Inflammatory macrophage (primary cell): ENCODE results near the gene PEAK1.
"Not testable (repeated sequence)": the region's sequence is repeated elsewhere in the genome, so short reads cannot be mapped to it uniquely, and the experiment has no call there.

Experiments
- DNase-seq, 2 donors: peaks; one replicate each; pipeline ENCODE4 v3.0.0-alpha.2; 2020 to 2022

PEAK1 gene

DNA sequence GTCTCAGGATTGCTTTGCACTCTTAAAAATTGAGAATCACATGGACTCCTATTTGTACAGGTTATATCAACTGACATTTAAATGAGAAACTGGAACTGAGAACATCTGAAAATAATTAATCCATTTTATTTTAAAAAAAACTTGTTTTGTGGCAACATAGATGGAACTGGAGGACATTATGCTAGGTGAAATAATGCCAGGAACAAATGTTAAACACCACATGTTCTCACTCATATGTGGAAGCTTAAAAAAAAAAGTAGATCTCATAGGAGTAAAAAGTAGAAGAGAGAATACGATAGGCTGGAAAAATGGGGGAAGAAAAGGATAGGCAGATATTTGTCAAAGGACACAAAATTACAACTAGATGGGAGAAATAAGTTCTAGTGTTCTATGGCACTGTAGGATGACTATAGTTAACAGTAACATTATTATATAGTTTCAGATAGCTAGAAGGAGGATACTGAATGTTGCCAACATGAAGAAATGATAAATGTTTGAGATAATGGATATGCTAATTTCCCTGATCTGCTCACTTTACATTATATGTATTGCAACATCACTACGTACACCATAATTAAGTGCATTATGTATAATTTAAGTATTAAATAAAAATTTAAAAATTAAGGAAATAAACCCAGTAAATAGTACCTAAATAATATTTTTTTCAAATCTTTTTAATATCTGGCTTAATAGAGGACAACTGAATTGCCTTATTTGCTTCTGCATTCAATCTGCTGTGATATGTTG, 248.5 kb downstream of the PEAK1 start:
- DNase-seq, result no peak

DNA sequence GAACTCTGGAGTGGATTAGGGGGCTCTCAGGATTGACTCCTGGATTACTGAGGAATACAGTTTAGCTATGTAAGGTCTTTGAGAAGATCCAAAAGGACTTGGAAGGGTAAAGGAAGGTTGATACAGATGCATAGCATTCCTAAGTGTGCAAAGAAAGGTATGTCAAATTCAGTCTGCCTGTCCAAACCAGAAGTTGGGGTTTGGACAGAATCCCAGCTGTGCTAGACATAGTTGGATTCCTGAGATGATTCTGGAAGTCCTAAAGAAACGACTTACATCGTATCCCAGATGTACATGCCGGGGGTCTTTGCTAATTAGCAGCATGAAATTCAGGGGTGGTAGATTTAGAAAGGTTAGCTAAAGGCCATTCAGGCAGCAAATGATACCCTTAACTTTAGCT, 251.3 kb downstream of the PEAK1 start:
- no peak for DNase-seq

DNA sequence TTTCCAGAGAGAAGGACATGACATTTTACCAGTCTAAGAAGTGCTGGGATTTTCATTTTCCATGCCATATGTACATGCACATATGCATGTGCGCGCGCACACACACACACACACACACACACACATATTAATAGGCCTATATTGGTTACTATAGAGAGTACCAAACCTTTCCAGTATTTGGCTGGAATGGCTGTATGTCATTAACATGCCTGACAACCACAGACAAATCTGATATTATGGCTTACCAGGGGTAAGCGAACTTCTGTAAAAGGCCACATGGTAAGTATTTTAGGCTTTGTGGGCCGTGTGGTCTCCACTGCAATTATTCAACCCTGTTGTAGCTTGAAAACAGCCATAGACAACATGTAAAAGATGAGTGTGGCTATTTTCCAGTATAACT, 251.8 kb downstream of the PEAK1 start:
- no peak for DNase-seq

DNA sequence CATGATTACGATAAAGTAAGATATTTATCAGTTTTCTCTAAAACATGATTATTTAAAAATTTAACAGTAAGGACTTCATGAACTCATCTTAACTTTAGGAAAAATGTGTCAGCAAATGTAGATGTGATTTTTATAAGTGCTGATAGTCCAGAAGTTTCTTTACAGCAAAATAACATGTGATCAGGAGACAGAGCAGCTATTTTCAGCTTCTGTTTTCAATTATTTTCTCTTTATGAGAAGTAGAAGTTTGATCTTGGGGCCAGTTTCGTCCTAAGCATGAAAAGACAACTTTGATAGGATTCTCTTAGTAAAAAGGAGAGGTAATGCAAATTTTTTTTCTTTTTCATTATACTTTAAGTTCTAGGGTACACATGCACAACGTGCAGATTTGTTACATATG, 252.5 kb downstream of the PEAK1 start:
- no peak for DNase-seq

DNA sequence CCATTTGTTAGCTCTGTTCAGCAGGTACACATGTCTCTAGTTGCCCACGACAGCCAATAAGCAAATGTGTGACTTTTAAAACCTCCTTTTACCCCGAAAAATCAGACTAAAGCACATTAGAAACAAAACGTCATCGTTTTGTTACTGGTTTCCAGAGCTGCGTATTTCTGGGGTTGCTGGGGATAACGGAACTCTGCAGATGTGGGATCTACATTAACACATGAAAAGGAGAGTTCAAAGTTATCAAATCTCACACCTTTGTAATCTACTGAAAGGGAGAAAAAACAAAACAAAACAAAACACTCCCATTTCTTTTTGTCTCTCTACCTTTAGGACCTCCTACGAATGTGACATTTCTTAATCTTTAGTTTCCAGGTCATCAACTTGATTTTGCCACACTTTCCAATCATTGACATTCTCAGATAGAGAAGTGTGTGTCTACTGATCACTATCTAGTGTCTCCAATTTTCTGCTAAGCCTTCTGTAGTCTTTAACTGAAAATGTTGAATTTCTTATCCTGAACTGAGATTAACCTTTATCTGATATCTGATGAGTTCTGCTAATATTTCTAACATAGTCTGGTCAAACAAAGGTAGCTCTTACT, 256.0 kb downstream of the PEAK1 start:
- no peak for DNase-seq

DNA sequence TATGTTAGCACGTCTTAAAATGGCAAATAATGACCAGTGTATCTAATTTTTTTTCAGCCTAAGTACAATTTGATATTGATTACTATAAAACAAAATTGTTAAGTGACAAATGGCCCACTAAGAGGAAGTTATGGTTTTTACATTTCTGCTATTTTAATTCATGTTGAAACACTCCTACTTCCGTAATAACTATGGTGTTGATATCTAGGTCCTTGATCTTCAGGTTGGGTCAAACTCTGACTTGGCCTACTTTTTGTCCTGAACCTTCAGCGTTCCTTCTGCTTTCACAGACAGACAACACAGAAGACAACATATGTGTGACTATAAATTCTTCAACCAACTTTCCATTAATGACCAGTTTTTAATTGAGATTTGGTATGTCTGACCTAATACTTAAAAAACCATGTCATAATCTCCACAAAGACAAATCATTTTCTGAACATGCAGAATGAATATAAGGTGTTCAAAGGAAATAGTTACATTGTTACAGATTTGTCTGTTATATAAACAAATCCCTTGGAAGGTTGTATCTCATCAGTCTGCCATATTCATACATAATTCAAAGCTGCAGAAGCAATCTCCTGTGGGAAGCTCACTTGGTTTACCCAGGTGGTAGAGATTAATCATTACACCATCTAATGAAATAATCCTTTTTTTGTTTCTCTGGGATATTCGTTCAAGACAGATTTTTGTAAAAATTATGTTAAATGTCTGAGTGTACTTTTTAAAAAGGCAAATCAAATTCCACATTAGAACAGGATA, 256.9 kb downstream of the PEAK1 start:
- DNase-seq, result peak; percentile 19 to 69

DNA sequence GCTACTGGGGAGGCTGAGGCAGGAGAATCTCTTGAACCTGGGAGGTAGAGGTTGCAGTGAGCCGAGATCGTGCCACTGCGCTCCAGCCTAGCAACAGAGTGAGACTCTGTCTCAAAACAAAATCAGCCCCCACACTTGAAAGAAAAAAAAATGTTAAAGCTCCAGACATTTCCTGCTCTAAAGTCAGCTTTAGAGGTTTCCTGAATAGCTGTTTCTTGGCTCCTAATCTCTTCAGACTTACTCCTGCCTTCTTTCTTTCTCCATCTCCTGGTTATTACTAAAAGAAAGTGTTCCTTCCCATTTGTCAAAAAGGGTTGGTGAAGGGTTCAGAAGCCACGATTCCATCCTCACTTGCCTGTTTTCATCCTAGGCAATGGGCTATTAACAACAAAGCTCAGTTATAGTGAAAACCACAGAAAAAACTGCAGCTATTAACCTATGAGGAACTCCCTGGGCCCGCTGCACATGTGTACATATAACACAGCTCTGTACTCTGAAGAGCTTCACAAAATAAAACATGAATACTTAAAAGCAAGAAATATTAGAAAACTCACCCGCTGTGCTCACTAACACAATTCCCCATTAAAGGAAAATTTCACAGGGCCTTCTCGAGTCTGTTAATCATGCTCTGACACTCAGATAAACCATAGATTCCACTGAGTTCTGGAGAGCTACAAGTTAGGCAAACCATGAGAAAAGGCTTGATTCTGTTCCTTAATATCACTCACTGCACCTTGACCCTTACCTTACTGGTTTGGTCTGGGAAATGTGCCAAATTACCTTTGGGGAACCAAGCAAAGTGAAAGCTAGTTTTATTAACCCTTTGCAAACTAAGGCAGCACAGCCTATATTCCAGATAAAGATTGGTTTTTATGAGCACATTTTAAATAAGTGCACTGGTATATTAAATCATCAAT, 259.1 kb downstream of the PEAK1 start:
- no peak for DNase-seq

DNA sequence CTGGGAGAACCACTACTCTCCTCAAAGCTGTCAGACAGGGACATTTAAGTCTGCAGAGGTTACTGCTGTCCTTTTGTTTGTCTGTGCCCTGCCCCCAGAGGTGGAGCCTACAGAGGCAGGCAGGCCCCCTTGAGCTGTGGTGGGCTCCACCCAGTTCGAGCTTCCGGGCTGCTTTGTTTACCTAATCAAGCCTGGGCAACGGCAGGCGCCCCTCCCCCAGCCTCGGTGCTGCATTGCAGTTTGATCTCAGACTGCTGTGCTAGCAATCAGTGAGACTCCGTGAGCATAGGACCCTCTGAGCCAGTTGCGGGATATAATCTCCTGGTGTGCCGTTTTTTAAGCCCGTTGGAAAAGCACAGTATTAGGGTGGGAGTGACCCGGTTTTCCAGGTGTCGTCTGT, 263.9 kb downstream of the PEAK1 start:
- DNase-seq, result not testable (repeated sequence)

DNA sequence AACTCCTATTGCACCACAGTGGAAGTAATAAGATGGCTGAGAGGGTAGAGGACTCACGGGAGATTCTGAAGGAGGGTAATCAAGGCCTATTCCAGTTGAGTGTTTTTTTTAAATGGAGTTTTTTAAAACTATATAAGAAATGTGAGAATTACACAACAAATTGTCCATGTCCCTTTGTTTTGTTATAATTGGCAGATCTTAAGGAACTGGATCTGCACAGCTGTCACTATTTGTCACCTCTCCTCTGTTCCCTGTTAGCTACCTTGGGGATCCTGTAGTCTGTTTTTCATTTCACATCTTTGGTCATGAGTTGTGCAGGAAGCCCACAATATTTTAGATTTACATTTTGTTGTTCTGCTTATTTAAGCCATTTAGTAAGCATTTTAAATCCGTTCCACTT, 271.7 kb downstream of the PEAK1 start:
- no peak for DNase-seq

DNA sequence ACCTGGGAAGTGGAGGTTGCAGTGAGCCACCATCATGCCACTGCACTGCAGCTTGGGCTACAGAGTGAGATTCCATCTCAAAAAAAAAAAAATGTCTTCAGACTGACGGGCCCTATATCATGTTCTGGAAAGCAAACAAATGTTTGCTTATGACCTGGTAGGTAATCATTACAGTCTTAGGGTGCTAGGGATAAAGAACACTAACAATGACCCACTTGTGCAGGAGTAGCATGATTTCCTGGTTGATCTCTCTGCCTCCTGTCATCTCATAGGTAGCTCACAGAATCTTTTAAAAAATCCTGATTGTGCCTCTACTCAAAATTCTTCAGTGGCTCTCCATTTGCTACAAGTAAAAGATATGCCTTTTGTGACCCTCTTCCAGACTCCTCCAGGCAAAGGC, 274.5 kb downstream of the PEAK1 start:
- DNase-seq, result no peak

DNA sequence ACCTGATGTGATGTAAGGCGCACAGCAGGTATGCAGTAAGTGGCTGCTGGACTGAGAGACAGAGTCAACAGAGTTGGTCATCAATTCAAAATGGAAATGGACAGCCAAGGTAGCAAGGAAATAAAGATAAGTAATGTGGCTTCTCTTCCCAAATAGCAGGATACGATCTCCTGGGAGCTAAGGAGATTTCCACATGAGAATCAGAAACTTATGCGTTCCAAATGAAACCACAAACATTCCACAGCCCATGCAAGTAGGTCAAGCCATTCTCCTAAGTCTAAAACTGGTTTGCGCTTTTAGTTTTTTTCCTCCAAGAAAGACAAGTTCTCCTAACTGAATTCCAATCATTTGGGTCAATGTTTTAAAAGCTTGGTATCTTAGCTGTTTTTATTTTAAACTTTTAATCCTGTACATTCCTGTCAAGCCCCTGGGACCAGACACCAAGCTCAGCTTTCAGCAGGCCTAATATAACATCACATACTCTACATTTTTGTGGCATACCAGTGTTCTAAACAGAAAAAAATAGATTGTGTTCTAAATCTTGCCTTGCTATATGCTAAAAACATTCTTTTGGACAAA, 275.3 kb downstream of the PEAK1 start:
- no peak for DNase-seq

DNA sequence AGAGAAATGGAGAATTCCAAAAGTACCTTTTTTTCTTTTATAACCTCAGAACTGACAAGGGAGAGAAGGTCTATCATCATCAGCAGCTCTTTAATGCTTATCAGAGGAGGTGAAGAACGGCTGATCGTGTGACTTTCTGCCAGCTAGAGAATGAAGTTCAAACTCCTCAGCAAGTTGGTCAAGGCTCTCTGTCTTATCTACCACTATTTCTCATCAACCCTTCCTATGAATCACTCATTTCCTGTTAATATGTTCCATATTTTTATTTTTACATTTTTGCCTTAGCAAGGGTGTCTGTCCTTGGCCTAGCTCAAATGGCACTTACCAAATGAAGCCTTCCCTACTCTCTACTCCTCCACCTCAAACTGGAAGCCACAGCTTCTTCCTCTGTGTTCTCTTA, 275.9 kb downstream of the PEAK1 start:
- DNase-seq, result no peak

DNA sequence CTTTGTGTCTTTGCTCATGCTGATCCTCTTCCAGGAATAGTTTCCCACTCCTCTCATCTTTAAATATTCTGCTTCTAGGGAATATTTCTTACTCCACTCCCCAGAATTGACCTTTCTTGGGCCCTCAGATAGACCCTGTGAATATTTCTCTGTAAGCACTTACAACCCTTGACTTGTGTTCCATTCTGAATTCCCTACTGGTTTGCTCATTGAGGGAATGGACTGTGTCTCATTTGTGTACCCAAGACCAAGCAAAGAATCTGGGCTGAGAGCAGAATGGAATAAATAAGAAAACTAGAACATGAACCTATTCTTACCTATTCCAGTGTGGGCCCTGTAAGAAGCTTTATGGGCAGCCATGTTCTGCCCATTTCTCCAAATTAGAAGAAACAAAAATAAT, 276.3 kb downstream of the PEAK1 start:
- DNase-seq, result no peak

DNA sequence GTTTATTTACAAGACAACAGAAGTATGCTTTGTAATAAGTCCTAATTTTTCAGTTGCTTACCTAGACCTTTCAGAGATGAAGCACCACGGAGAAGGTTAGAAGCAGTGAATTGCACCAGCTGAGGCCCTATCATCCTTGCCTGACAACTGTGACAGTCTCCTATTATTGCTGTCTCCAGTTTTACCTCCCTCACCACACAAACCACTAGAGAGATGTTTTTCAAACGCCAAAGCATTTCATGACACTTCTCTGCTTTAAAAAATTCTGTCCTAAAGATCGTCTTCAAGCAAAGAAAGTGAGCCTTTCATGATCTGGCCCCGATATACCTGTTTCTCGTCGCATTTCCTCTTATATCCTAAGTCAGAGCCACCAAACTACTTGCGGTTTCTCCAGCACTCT, 276.7 kb downstream of the PEAK1 start:
- DNase-seq, result no peak

DNA sequence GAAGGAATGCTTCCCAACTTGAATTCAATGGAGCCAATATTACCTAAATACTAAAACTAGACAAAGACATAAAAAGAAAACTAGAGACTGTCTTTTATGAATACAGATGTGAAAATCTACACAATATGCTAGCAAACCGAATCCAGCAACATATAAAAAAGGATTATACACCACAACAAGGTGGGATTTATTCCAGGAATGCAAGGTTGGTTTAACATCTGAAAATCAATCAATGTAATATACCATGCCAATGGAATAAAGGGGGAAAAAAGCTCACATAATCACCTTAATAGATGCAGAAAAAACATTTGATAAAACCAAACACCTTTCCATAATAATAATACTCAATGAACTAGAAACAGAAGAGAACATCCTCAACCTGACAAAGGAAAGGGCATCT, 279.7 kb downstream of the PEAK1 start:
- no peak for DNase-seq

DNA sequence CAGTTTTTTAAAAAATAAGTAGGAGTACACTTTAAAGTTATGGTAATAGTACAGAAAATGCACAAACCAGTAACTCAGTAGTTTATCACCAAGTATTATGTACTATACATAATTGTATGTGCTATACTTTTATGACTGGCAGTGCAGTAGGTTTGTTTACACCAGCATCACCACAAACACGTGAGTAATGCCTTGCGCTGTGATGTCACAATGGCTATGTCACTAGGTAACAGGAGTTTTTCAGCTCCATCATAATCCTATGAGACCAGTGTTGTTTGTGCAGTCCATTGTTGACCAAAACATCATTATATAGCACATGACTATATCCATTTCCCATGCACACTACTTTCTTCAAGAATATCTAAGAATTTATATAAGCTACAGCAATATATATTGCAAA, 280.6 kb downstream of the PEAK1 start:
- DNase-seq, result no peak

DNA sequence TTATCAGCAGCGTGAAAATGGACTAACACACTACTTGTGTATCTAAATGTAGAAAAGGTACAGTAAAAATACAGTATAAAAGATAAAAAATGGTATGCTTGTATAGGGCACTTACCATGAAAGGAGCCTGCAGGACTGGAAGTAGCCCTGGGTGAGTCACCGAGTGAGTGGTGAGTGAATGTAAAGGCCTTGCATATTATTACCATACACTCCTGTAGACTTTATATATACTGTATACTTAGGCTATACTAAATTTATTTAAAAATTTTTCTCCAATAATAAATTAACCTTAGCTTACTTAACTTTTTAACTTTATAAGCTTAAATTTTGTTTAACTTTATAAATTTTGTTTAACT, 281.8 kb downstream of the PEAK1 start:
- no peak for DNase-seq

DNA sequence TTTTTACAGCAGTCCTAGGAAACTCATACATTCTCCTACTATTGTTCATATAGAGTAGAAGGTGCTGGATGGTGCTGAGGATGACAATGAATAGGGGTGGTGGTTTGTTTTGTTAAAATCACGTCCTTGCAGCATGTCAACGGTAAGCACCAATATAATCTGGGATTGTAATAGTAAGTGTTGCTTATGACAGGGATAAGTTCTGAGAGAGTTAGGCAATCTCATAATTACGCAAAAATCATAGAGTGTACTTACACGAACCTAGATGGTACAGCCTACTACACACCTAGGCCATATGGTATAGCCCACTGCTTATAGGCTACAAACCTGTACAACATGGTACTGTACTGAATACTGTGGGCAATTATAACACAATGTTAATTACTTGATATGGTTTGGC, 284.7 kb downstream of the PEAK1 start:
- DNase-seq, result no peak

DNA sequence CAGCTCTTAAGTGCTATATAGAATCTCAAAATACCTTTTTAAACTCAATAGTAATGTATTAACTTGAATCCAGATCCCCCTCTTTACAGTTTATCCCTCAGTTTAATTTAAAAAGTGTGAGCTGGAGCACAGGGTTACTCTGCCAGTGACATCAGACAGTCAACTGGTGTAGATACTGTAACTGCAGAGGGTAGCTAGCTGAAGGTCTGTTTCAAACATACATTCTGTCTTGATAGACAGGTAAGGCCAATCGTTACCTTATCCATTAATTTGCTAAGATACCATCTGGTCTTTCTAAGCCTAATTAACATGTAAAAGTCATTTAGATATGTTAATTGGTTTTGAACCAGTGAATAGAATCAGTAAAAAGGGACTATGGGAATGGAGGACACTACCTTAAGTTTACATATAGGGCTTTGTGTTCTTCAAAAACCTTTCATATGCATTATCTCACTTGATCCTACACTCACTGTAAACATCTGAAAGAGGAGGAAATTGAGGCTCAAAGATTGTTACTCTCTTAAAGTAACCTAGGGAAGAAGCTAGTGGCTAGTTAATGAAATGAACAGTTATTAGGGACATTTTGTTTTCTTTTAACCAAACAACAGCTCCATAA, 289.5 kb downstream of the PEAK1 start:
- DNase-seq, result no peak

DNA sequence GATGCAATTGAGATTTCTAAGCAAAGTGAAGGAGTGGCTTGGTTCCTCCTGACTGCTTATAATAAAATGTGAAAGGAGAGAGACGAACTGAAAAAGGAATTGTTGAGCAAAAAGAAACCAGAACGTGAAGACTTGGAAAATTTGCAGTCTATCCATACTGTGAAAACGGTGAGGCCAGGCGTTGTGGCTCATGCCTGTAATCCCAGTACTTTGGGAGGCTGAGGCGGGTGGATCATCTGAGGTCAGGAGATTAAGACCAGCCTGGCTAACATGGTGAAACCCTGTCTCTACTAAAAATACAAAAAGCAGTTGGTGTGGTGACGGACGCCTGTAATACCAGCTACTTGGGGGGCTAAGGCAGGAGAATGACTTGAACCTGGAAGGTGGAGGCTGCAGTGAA, 292.3 kb downstream of the PEAK1 start:
- no peak for DNase-seq

DNA sequence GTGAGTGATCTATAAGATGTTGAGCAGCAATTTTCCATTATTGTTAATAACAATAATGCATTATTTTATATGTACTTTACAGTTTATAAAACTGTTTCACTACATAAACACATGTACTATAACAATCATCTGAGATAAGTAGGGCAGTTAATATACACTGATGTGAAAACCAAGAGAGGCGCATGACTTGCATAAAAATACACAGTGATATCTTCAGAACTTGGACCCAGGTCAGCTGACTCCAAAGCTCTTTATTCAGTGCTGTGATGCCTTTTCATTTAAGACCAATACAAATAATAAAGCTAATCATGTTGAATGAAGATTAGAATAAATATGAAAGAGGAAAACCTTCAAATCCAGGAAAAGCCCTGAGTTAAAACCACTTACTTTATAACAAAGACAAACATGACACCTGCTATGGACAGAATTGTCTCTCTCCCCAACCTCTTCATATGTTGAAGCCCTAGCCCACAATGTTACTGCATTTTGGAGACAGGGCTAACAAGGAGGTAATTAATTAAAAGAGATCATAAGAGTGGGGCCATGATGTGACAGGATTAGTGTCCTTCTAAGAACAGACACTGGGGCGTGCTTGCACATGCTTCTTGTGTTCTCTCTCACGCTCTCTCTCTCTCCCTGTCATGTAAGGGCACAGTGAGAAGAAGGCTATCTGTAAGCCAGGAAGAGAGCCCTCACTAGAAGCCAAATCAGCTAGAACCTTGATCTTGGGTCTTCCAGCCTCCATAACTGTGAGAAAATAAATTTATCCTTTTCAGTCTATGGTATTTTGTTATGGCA, 293.2 kb downstream of the PEAK1 start:
- DNase-seq, result no peak
